IPS-18c (cell line): ENCODE results near the gene BCAP31.

Experiments
- H3K4me3 ChIP-seq: 2 replicates; pipeline ENCODE4 v1.7.0; 2013; ENCODE audit warnings: low read depth, mild to moderate bottlenecking, low read length, moderate library complexity; ENCODE audit not compliant: insufficient read depth
- H3K9me3 ChIP-seq: one replicate; pipeline ENCODE4 v1.6.1; 2013; ENCODE audit warnings: mild to moderate bottlenecking, low read length, moderate library complexity; ENCODE audit not compliant: control insufficient read depth, insufficient read depth

BCAP31 gene

DNA sequence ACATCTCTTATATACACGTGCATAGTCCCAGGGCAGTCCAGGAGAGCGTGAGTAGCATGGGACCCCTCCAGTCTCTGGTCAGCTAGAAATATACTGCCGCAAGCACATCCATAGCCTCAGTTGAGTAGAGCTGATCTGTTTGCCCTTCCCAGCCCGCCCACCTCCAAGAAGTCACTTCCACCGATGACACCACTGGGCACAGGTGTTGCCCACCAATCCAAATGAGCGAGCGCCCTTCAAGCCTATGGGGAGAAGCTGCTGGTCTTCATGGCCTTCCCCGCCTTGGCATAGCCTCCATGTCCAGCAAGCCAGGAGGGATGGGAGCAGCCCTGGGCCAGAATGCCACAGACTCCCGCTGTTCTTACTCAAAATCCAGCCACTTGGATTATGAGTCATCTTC lies 67.0 kb downstream of the BCAP31 start:
- peaks cover 5% of the 10 kb centered on the region for H3K9me3 ChIP-seq

DNA sequence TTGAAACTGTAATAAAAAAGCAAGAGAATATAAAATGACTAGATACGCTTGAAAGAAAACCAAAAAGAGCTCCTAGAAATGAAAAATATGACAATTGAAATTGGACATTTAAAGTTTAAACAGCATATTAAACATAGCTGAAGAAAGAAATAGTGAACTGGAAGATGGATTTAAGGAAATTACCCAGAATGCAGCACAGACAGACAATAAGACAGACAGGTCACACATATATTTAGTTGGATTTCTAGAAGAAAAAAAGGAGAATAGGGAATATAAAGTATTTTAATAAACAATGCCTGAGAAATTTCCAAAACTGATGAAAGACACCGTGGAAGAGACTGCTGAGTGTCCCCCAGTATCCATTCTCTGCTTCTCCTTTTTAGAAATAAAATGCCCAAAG lies 70.6 kb downstream of the BCAP31 start:
- Histone ChIP-seq H3K9me3 (peaks cover 11% of the 10 kb centered on the region), H3K4me3 (no peak overlapping the region)

More for the DNA sequence above, 67.0 kb downstream of the BCAP31 start:
- no peak overlapping the region for H3K4me3 ChIP-seq

DNA sequence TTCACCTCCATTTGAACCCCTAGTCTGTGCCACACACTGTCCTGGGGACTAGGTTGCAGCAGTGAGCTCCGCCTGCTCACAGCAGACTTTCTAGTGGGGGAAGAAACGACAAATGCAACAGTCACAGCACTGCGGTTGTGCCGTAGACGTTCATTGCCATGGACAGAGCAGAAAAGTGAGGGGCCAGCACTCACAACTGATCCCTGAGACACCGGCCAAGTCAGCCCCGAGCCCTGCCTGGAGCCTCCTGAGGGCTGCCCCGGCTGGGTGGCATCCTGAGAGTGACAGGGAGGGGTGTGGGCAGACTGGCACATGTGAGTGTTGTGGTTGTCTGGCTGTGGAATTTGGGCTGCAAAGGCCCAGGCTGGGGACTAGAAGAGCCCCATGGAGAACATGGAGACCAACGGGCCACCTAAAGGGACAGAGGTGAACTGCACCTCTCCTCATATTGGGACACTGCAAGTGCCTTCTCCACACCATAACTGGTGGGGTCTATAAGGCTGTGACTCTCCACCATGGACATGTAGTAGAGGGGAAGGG lies 72.6 kb downstream of the BCAP31 start:
- Histone ChIP-seq H3K9me3 (peaks cover 13% of the 10 kb centered on the region), H3K4me3 (no peak overlapping the region)

DNA sequence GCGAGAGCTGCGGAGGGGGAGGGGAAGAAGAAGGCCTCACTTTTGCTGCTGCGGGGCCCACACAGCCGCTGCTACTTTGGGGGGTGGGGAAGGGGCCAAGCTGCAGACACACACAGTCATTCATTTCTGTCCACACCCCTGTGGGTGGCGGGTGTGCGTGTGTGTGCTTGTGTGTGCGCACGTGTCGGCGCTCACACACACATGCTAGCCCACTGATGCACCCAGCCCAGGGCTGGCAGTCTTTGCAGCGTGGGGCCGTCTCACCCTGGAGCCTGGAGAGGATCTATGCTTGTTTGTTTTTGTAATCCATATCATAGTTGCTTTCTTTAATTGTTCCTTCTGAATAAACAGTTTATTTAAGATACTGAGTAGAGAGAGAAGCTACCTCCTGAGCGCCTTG lies 73.2 kb downstream of the BCAP31 start:
- Histone ChIP-seq H3K9me3 (peaks cover 13% of the 10 kb centered on the region), H3K4me3 (no peak overlapping the region)
